Ureter (tissue), 1 donor: ENCODE measurements around the gene ZCCHC2. TPM values are rescaled to one million over a fixed set of nuclear protein-coding genes. Genes with fewer than 3 reads are reported as not detected.

ENCODE experiments used
- DNase-seq: peaks from one replicate; pipeline ENCODE4 v3.0.0-alpha.2; 2020; ENCODE audit warnings: low spot score
- total RNA-seq: library from RNA; stranded (reverse); gene quantifications from one replicate; pipeline ENCODE4 v1.2.4, GENCODE V29; 2023
- donor health status: DM: yes; HTN: yes; CAD: no.

ZCCHC2 gene
- 36.8 TPM for total RNA-seq

DNA sequence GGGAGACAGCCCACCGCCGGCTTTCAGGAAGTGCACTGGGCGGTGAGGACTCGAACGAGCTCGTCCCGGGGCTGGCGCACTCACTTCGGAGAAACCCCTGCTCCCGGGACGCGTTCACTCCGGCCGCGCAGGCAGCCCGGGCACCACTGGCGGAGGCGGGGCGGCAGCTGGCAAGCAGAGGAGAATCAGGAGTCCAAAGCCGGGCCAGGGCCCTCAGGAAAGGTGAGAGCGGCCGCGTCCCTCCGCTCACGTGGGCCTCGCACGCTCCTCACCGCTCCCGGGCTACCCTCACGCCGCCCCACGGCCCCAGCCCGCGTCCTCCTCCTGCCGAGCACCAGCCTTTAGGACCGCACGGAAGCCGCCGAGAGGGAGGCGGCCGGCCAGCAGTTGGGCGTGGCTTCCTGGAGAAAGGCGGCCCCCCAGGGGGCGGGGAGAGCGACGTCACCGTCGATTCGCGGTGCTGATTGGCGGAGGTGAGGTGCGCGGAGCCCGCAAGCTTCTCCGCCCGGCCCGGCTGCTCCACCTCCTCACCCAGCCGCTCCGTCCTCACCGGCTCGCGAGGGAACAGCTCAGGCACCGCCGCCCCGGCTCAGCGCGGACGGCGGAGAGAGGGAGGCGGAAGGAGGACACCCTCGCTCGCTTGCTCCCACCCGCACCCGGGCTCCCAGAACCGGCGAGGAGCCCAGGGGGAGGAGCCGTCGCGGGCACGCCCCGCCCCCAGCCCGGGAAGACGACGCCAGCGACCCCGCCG, at the start of gene ZCCHC2:
Gene ZCCHC2, plus strand, starts transcription at position 522 of the 751 bp plus-strand sequence. CDS start 400 bp downstream, outside the sequence.
- DNase-seq, result peak; percentile 99

DNA sequence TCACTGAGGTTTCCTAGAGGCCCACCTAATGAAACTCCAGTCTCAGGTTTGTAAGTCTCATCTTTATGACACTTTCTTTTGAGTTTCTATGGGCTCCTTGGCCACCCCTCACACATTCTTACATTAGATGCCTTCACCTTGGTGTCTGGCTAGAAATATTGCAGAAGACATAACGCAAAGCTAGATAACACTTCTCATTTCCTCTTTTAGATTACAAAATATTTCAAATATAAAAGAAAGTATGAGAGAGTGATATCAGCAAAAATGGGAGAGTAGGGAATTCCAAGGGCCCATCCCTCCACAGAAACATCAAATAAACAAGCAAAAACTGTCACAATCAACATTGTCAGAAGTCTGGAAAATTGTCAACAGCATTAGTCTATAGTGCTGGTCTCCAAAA, 43.3 kb upstream of the ZCCHC2 start:
- DNase-seq, result no peak

DNA sequence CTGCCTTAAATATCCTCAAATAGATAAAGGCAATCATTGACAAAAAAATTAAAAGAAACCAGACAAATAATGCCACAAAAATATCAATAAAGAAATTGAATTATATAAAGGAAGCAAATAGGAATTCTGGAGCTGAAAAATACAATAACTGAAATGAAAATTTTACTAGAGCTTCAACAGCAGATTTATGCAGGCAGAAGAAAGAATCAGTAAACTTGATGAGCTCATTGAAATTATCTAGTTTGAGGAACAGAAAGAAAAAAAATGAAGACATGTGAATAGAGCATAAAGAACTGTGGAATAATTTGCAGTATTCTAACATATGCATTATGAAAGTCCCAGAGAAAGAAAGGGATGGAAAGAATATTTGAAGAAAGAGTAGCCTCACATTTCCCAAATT, 41.9 kb upstream of the ZCCHC2 start:
- DNase-seq, result no peak

DNA sequence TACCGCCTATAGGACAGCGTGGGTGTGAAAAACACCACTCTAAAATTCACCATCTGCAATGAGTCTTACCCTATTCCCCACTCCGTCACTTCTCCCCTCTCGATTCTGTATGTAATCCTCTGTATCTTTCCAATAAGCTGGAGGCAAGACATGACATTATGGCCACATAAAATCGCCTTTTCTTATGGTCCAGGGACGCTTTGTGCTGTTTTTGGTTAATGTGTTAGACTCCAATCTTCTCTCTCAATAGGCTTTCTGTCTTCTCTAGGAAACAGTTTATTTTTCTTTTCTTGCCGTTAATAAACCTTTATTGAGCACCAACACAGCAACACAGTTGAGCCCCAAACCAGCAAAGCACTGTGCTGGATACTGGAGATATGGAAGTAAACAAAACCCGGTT, 37.9 kb upstream of the ZCCHC2 start:
- no peak for DNase-seq

DNA sequence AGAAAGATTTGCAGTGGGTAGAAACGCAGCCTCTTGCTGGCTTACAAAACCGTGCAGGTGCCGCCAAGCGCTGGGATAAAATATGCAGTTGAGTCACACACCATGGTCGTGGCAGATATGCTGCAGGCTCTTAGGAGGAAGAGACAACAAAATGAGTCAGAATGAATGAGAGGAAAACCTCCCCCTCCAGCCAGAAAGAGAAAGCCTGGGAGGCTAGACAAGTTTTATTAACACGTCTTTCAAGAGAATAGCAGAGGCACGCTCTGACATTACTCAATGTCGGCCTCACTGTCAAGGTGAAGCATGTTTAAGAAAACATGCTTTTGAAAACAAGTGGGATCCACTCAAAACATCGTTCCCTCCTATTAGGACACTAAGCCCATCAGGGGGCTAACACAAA, 37.1 kb upstream of the ZCCHC2 start:
- DNase-seq, result peak; percentile 65

DNA sequence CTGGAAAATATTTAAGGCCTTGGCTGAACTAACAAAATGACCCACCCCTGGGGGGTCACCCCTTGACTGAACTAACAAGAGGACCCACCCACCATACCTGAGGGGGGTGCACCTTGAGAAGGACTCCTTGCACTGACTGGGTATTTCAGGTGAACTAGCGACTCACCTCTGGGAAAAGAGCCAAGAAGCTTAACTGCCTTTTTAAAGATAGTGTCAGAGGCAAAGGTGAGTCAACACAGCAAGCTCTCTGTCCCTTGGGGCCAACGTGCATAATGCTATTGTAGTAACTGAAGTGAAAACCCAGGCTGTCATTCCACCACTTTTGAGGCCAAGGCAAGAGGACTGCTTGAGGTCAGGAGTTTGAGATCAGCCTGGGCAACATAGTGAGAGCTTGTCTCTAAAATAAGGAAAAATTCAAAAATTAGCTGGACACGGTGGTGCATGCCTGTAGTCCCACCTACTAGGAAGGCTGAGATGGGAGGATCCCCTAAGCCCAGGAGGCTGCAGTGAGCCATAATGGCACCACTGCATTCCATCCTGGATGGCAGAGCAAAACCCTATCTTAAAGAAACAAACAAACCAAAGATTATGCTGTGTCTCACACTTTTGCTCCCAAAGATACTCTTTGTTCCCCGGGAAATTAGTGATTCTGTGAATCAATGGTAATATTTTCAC, 36.4 kb upstream of the ZCCHC2 start:
- DNase-seq, result peak; percentile 68

DNA sequence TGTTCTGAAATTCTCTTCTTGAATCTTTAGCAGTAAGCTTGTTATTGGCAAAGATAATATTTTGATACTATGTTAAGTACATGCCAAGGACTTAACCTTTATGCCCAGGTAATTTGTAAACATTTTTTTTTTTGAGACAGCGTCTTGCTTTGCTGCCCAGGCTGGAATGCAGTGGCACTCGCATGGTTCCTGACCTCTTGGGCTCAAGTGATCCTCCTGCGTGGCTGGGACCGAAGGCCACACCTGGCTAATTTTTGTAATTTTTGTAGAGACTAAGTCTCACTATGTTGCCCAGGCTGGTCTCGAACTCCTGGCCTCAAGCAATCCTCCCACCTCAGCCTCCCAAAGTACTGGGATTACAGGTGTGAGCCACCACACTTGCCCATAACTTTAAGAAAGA, 35.7 kb upstream of the ZCCHC2 start:
- DNase-seq, result no peak

DNA sequence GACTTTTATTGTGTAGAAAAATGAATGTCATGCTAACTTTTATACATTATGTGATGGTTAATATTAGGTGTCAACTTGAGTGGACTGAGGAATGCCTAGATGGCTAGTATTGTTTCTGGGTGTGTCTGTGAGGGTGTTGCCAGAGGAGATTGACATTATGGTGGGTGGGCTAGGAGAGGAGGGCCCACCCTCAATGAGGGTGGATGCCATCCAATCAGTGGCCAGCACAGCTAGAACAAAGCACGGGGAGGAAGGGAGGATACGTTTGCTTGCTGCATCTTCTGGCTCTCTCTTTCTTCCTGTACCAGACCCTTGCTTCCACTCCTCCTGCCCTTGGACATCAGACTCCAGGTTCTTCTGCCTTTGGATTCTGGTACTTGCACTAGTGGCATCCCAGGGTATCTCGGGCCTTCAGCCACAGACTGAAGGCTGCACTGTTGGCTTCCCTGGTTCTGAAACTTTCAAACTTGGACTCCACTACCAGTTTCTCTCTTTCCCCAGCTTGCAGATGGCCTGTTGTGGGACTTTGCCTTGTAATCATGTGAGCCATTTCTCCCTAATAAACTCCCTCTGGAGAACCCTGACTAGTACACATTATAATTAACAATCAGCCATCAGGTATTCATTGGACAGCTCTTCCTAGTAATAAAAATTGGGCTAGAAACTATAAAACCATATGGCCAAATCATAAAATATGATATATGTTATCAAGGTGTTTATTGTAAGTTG, 31.7 kb upstream of the ZCCHC2 start:
- DNase-seq, result no peak

DNA sequence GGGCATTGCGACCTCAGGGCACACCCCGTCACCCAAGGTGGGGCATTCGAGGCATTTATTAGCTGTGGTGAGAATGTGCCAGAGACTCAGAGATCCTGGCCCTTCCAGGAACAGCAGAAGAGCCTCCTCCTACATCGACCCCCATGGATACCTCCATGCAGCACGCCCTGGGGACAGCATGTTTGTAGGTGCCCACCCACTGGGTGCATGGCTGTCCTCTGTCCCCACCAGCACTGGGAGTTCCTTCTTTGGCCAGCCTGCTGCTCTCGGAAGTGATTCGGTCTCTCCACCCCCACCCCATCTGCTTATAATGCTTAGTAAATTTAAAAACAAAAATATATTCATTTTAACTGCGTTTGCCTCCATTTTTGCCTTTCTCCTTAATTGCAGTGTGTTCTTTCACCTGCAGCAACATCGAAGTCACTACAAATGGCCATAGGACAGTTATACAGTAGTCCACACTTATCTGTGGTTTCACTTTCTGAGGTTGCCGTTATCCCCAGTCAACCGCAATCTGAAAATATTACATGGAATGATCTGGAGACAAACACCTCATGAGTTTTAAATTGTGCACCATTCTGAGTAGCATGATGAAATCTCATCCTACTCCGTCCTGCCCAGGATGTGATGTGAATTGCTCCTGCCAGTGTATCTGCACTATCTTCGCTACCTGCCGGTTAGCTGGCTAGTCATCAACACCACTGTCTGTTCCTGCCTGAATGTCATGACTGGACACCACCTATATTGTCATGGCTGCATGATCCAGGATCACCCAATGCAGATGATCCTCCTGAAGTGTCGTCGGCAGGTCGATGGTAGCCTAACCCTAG, 29.6 kb upstream of the ZCCHC2 start:
- no peak for DNase-seq

DNA sequence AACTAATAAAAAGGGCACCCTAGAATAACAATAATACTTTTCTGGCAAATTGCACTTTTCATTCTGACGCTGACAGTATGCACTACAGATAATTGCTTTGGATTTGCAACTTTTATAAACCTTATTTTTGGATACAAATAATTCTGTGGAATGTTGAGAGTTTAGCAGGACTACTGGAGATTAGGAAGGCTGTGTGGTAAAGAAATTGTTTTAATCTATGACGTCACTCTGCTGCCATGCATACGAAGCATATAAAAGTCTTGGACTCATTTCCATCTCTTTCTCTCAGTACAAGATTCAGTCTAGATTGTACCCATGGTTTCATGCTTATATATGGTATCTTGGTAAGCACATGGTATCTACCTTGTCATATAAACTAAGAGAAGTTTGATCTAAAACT, 28.1 kb upstream of the ZCCHC2 start:
- DNase-seq, result no peak

DNA sequence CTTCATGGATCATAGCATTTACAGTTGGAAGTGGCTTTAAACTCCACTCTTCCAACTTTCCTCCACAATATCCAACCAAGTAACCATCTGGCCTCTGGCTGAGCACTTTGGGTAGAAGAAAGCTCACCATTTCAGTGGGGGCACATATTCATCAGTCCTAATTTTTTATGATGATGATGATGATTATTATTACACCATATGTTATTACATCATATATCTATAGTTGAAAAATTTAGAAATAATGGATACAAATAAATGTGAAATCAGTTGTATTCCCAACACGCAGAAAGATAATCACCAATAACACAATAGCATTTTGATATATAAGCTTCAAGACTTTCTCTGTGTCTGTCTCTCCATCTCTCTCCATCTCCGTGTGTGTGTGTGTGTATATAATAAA, 26.6 kb upstream of the ZCCHC2 start:
- DNase-seq, result no peak

DNA sequence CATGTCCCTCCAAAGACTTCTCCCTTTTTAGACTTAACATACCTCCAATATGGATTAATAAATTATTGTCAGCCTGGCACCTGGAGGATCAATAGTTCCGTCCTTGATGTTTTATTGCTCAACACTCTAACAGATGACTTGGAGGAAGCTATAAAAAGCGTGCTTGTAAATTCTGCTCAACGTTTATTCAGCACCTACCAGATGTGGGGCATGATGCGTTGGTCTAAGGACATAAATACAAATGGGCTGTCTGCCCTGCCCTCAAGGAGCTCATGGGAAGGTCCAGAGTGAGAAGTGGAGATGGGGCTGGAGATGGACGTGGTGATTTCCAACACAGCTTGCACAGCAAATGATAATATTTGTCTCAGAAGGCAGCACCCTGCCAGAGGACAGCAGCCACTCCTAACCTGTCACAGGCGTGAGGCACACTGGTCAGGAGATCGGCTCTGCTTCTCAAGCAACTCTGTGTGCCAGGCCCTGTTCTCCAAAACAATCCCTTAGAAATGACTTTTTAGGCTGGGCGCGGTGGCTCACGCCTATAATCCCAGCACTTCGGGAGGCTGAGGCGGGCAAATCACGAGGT, 25.5 kb upstream of the ZCCHC2 start:
- no peak for DNase-seq

DNA sequence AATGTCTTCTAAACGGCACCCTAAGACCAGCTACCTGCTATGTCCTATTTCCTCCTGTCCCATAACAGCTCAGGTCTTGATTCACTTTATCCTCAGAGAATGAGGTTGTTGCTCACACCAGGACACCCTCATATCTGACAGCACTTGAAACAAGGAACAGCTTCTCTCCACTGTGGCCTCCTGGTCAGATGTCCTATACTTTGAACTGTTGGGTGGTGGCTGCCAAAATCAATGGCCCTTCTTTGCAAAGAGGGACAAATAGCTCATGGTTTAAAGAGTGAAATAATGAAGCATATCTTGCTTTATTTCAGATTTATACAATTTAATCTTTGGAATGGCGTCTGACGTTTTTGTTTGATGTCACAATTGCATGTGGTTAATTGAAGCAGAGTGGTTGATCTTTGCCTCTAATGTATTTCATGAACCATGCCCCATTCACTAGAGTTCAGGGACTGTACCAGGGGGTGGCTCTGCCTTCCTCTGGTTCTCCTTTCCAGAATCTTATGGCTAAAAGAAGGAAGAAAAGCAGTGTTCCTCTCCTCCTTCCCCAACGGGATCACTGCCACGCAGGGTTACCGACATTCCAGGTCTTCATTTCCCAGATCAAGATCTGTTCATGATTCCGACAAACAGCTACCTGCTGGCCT, 24.1 kb upstream of the ZCCHC2 start:
- no peak for DNase-seq

DNA sequence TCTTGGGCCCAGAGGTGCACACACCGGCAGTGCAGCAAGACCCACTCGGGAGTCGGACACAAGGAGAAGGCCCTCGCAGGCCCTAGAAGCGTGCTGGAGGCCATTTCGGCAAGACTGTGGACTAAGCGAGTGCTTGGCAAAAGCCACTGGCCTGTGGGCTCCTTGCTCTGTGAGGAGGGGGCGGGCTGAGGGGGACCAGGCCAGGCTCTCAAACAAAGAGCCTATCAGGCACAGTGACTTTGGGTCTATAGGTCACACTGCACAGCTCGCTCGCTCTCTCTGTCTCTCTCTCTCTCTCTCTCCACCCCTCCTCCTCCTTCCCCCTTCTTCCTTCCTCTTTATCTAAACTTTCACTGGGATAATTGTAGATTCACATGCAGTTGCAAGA, 23.6 kb upstream of the ZCCHC2 start:
- DNase-seq, result no peak

DNA sequence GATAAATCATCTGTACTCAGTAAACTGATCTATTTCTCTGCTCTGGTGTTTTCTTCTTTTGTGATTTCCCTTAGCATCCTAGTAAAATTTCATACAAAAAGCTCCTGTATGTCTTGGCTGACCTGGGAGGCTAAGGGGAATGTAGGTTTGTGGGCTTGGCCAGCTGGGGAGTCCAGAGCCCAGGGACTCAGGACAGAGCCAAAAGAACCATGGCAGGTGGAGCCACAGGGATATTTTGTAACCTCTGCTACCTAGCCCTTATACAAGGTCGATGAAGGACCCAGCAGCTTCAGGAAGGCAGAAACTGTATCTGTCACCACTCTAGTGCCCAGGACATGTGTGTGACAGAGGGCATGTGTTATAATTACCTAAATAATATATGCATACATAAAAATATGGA, 22.7 kb upstream of the ZCCHC2 start:
- no peak for DNase-seq

DNA sequence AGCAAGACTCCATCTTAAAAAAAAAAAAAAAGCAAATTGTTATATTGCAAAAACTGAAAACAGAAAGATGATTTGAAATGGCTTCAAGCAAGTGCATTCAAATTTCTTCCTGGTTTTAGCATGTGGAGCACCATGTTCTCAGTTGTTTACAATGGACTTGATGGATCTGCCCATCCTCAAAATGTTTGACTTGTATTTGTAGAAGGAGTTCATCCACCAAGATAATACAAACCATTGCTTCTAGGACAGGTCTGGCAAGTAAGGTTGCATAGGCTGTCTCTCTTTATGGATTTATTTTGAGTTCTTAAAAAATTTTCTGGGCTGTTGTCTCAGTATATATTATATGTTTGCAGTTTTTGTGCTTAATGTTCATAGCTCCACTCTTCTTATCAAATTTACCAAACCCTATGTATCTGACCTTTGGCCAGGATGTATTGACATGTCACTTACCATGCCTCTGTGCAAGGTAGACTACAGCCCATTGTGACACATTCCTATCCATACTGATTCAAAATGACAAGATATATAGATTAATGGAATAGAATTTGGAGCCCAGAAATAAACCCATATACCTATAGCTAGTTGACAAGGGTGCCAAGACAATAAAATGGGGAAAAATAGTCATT, 21.7 kb upstream of the ZCCHC2 start:
- DNase-seq, result no peak

DNA sequence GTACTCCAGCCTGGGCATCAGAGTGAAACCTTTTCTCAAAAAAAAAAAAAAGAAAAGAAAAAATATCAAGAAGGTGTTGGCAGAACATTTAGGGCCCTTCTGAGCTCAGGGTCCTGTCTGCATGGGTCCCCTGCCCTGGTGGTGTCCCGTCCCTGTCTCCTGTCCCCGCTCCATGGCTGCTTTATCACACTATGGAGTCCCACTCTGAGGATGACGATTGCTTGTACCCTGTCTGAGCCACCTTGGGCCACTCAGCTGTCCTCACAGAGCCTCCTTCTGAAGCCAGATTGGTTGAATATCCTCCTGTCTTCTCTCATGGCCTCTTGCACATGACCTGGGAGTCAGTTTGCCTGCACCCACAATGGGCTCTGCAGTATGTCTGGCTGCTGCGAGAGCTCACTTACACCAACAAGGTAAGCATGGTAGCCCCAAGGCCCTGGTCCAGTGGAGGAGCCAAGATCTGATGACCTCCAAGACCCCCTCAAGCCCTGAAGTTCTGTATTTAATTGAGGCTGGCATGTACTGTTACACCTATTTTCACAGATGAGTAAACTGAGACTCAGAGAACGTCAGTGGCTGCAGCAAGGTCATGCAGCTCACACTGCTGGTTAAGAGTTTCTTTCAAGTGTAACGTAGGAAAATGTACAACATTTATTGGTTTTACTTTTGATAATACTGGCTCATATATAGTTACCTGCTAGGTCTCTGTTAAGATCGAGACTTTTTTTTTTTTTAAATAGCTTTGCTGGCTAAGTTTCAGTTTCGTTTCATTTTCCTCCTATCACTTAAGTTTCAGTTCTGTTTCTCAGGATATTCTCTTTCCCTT, 16.9 kb upstream of the ZCCHC2 start:
- no peak for DNase-seq

DNA sequence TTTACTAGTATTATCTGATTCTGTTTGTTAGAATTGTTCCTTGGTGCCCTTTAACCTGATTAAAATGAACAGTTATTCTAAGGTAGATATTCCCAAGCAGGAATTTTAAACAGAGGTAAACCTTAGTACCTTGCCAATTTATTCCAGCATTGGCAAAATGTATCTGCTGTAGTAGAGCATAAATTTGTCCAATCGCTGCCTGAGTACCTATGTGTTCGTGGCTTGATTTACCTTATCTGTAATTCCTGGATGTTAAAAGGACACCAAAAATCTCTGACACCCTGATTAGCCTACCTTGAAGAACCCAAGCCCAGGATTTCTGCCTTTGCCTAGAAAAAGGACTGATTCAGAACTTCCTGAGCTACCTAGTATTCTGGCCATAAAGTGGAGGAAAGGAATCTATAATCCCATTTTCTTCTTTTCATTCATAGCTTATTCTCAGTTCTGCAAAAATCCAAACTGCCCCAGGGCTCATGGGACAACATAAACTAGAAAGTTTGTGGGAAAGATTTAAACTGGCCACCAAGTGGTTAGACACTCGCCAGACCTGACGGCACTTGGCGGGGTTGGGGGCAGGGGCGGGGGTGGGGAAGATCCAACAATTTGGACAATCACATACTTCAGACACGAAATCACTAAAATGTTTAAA, 16.2 kb upstream of the ZCCHC2 start:
- no peak for DNase-seq

DNA sequence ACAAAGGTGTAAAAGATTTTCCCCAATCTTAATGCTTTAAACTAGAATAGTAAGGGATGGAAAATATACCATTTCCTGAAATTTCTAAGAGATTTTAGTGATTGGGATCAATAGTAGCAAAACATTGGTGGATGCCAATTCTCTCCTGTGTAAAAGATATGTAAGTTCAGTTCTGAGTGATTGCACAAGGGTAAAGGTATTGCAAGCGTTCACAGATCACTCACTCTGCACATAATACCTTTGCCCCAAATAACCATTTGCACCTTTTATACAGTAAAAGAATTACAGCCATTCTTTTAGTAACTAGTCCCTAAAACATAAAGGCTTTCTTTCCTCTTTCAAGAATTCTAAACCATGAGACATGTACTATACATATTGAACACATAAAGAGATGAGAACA, 13.0 kb upstream of the ZCCHC2 start:
- DNase-seq, result no peak
